Measurements from ENCODE around the gene DDX25. TPM values are rescaled to one million over a fixed set of nuclear protein-coding genes. Genes with fewer than 3 reads are reported as not detected.

Gene DDX25
- total RNA-seq, 1 experiment from 2014 or later, result not detected

DNA sequence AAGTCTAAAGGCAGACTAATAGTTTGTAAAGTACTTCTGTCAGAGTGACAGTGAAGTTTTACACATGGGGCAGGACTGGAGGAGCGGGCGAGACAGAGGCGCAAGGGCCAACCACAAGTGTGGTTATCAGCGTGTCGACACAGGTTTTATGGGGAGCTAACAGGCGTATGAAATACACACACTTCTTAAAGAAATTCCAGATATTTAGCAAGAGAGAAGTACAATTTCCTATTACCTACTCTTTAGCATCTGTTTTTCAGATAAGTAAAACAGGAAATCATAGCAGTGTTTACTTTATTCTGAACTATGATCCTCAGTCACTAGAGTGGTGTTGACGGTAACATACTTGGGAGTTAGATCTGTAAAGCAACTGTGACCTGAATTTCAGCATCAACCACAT is 64.0 kb downstream of the DDX25 start:
- no peak for DNase-seq (ENCODE audit: low read depth)

DNA sequence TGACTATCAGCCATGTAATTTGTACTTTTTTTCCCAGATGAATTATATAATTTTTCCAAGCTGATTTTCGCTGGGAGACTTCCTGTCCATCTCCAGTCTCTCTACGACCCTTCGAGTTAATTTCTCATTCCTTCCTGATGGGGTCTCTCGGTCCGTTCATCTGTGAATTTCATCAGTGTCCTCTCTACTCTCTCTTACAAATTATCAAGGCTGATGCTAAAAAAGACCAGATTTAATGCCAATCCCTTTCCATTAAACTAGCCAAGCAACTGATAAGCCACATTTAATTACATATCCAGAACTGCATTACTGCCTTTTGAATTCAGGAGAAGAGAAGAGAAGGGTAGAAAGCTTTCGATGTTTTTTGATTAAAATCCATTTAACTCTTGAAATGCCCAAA is 67.3 kb downstream of the DDX25 start:
- DNase-seq (ENCODE audit: low read depth), result no peak

DNA sequence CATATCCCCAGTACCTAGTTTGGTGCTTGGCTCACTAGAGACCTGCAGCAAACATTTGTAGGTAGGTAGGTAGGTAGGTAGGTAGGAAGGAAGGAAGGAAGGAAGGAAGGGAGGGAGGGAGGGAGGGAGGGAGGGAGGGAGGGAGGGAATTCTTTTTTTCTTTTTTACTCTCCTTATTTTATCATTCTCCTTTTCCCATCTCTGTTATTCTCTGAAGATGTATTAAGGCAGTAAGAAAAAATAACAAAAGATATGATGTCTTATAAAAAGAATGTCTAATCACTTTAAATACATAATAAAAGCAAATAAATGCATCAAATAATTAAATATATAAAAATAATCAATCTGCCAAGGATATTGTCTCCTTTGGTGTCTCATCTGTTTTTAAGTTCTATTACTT is 70.0 kb downstream of the DDX25 start:
- DNase-seq (ENCODE audit: low read depth), result no peak

DNA sequence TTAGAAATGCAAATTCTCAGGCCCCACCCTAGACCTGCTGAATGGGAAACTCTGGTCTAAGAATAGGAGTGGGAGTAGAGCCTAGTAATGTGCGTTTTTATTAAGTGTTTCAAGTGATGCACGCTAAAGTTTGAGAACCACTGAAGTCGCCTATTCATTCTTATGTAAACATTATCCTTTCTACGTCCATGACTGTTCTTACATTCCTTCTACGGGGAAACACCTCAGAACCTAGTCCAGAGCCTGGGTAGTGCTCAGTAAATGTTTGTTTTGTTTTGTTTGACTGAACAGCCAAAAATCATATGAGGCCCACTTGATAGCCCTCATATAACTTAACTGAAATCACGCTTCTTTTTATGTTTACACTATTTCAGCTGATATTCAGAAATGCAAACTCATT is 71.3 kb downstream of the DDX25 start:
- no peak for DNase-seq (ENCODE audit: low read depth)

DNA sequence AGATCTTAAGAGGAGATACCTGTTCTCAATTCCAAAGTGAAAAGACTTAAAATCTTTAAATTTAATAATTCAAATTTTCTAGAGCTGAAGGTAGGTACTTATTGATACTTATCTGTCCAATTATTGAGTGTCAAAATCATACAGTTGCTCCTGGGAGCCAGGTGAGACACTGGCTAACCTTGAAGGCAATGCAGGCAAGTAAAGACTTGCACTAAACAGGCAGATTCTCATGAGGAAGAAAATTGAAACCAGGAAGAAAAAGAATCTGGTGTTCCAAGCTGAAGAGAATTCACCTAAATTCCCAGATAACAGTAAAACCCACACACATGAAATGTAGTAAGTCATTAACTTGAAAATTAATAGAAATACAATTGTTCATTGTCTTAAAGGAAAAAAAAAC is 71.8 kb downstream of the DDX25 start:
- no peak for DNase-seq (ENCODE audit: low read depth)

DNA sequence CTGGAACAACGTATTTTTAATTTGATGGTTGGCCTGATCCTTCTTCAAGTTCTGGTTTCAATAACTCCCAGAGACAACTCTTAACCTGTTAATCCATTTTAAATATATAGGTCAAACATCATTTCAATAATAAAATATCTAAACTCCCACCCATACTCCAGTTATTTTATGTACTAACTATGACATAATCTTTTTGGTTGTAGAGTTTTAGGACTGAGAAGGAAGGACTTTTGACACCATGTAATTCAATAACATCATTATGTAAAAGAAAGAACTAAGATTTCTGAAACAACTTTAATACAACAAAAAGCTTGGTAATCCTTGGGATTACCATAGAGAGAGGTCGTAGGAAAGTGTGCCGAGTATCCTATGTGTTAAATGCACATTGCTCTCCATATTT is 73.0 kb downstream of the DDX25 start:
- DNase-seq (ENCODE audit: low read depth), result no peak

DNA sequence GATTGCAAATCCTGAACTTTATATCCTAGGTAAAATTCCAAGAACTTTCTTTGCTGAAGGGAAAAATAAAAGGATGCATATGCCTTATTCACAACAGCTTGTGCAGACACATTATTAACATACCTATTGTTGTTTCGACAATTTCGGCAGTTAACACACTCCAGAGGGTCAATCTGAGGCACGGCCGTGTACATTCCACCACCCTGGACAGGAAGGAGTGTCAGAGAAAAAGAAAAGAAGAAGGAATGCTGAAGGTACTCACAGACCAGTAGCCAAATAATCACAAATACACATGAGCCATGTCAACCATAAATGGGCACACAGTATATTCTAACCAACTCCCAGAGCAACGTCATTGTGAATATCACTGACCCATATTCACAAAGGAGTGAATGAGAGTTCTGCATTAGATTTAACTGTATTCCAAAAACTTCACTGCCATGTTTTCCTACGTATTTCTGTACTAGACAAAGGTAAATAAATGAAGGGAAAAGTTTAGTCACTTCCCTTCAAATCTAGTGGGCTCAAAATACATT is 73.9 kb downstream of the DDX25 start:
- DNase-seq (ENCODE audit: low read depth), result no peak

Other genes with a start within 250 kb of the DDX25 start
- 0.10 TPM in 1 of 2 replicates, not detected in the other for gene ACRV1, start 223.7 kb upstream of the DDX25 start, total RNA-seq (2014; rRNA removed; shearing (Covaris generic))
- gene PATE1, start 158.2 kb upstream of the DDX25 start, total RNA-seq (2014; rRNA removed; shearing (Covaris generic)), result not detected in 2 replicates
- gene PATE2, start 125.7 kb upstream of the DDX25 start, total RNA-seq (2014; rRNA removed; shearing (Covaris generic)), result not detected in 2 replicates
- not detected in 2 replicates for gene PATE3, start 116.4 kb upstream of the DDX25 start, total RNA-seq (2014; rRNA removed; shearing (Covaris generic))
- not detected in 2 replicates for gene PATE4, start 71.2 kb upstream of the DDX25 start, total RNA-seq (2014; rRNA removed; shearing (Covaris generic))
- gene HYLS1, start 16.8 kb upstream of the DDX25 start, total RNA-seq (2014; rRNA removed; shearing (Covaris generic)), result 21.3 and 23.9 TPM in 2 replicates
- gene PUS3, start 1.3 kb upstream of the DDX25 start, total RNA-seq (2014; rRNA removed; shearing (Covaris generic)), result 26.2 and 35.7 TPM in 2 replicates
- not detected in 2 replicates for gene VSIG10L2, start 41.5 kb downstream of the DDX25 start, total RNA-seq (2014; rRNA removed; shearing (Covaris generic))
- gene CDON, start 158.4 kb downstream of the DDX25 start, total RNA-seq (2014; rRNA removed; shearing (Covaris generic)), result 1.7 and 1.9 TPM in 2 replicates

All from HT1080 (cell line).